MM.1S (cell line): Measurements from ENCODE around the gene LAMP1.

Source experiments
- DNase-seq: peaks from one replicate; pipeline ENCODE4 v3.0.0-alpha.2; 2015
- H2AFZ ChIP-seq: fragments of 300-600 bp; sonication (generic); 2 replicates; pipeline ENCODE4 v1.6.0; 2016; ENCODE audit warnings: antibody characterized with exemption, low read length
- H3F3A ChIP-seq: fragments of 300-600 bp; sonication (generic); 2 replicates; pipeline ENCODE4 v1.6.1; 2016; ENCODE audit warnings: mild to moderate bottlenecking, antibody characterized with exemption, low read length, moderate library complexity, mixed read lengths; ENCODE audit not compliant: insufficient read depth
- H3K27ac ChIP-seq: fragments of 300-600 bp; sonication (generic); 2 replicates; pipeline ENCODE4 v1.5.1; 2016; ENCODE audit warnings: mild to moderate bottlenecking, low read length
- H3K27me3 ChIP-seq: fragments of 300-600 bp; sonication (generic); replicated peaks from 2 replicates; pipeline ENCODE4 v1.6.0; 2016; ENCODE audit warnings: low read length; ENCODE audit not compliant: insufficient read depth
- H3K36me3 ChIP-seq: fragments of 300-600 bp; sonication (generic); replicated peaks from 2 replicates; pipeline ENCODE4 v1.6.1; 2016; ENCODE audit warnings: mild to moderate bottlenecking, low read length, mixed read lengths; ENCODE audit not compliant: insufficient read depth
- H3K4me1 ChIP-seq: fragments of 300-600 bp; sonication (generic); 2 replicates; pipeline ENCODE4 v1.6.1; 2016; ENCODE audit warnings: low read length, mixed read lengths
- H3K4me2 ChIP-seq: fragments of 300-600 bp; sonication (generic); 2 replicates; pipeline ENCODE4 v1.6.0; 2016; ENCODE audit warnings: low read depth, low read length
- H3K4me3 ChIP-seq: fragments of 300-600 bp; sonication (generic); 2 replicates; pipeline ENCODE4 v1.5.1; 2016; ENCODE audit warnings: low read length, mixed read lengths
- H3K79me2 ChIP-seq: fragments of 300-600 bp; sonication (generic); 2 replicates; pipeline ENCODE4 v1.6.1; 2016; ENCODE audit warnings: mixed run types, low read length, mixed read lengths
- H3K9ac ChIP-seq: fragments of 300-600 bp; sonication (generic); 2 replicates; pipeline ENCODE4 v1.6.1; 2016; ENCODE audit warnings: low read length, mixed read lengths
- H3K9me2 ChIP-seq: fragments of 300-600 bp; sonication (generic); replicated peaks from 2 replicates; pipeline ENCODE4 v1.6.1; 2016; ENCODE audit warnings: mild to moderate bottlenecking, low read length, mixed read lengths; ENCODE audit not compliant: insufficient read depth
- H3K9me3 ChIP-seq: fragments of 300-600 bp; sonication (generic); replicated peaks from 2 replicates; pipeline ENCODE4 v1.6.1; 2016; ENCODE audit warnings: mild to moderate bottlenecking, low read length, mixed read lengths; ENCODE audit not compliant: insufficient read depth
- H4K20me1 ChIP-seq: fragments of 300-600 bp; sonication (generic); 2 replicates; pipeline ENCODE4 v1.6.1; 2016; ENCODE audit warnings: mild to moderate bottlenecking, low read length, moderate library complexity, mixed read lengths; ENCODE audit not compliant: insufficient read depth
- CTCF ChIP-seq: fragments of 300-600 bp; sonication (generic); IDR thresholded peaks from 2 replicates; pipeline ENCODE4 v1.5.1; 2016; ENCODE audit warnings: antibody characterized with exemption, low read length, mixed read lengths
- EZH2 ChIP-seq: fragments of 300-600 bp; sonication (generic); optimal IDR thresholded peaks from 2 replicates; pipeline ENCODE3; 2017; ENCODE audit warnings: low read depth, mild to moderate bottlenecking, antibody characterized with exemption, low read length, mixed read lengths
- EZH2phosphoT487 ChIP-seq: fragments of 300-600 bp; sonication (generic); IDR thresholded peaks from 2 replicates; pipeline ENCODE4 v1.6.1; 2018; ENCODE audit warnings: antibody characterized with exemption, low read length

LAMP1 gene

GRCh38 chr13:113325779-113326178 lies 28.7 kb downstream of the LAMP1 start:
- DNase-seq = no peak
- Histone ChIP-seq H3K9ac (no peak overlapping the region), H3K27ac (no peak overlapping the region), H3K4me2 (no peak overlapping the region), H4K20me1 (no peaks in the 10 kb centered on the region), H3K9me2 (no peaks in the 10 kb centered on the region), H3K4me3 (no peak overlapping the region), H3K9me3 (no peaks in the 10 kb centered on the region), H3K4me1 (no peaks in the 10 kb centered on the region), H3K27me3 (no peaks in the 10 kb centered on the region), H3F3A (no peaks in the 10 kb centered on the region), H3K79me2 (no peaks in the 10 kb centered on the region), H3K36me3 (no peaks in the 10 kb centered on the region), H2AFZ (no peak overlapping the region)
- TF ChIP-seq EZH2phosphoT487 = no peak
- TF ChIP-seq EZH2 = no peak
- no peak for TF ChIP-seq CTCF

- H3K36me3 ChIP-seq = no peaks in the 10 kb centered on the region
- no peak overlapping the region for H3K27ac ChIP-seq
- H3K9me3 ChIP-seq = no peaks in the 10 kb centered on the region
- H2AFZ ChIP-seq = no peak overlapping the region
- no peak for TF ChIP-seq EZH2
- TF ChIP-seq CTCF = no peak
- TF ChIP-seq EZH2phosphoT487 = no peak
- H3K79me2 ChIP-seq = no peaks in the 10 kb centered on the region
- no peak overlapping the region for H3K9ac ChIP-seq
- peaks cover 4% of the 10 kb centered on the region; the same call in 1 of the 2 replicates for H3K27me3 ChIP-seq
- no peak overlapping the region for H3K4me2 ChIP-seq
- H3K4me3 ChIP-seq = no peak overlapping the region
- no peaks in the 10 kb centered on the region for H3K9me2 ChIP-seq
- H4K20me1 ChIP-seq = no peaks in the 10 kb centered on the region
- H3K4me1 ChIP-seq = no peaks in the 10 kb centered on the region
- DNase-seq = no peak
- H3F3A ChIP-seq = no peaks in the 10 kb centered on the region
These were observed 30.3 kb downstream of the LAMP1 start for GRCh38 chr13:113327391-113327765.

- Histone ChIP-seq H3K4me1 (no peaks in the 10 kb centered on the region), H3K27me3 (peaks cover 10% of the 10 kb centered on the region; the same call in 1 of the 2 replicates), H3K36me3 (no peaks in the 10 kb centered on the region), H3F3A (no peaks in the 10 kb centered on the region), H2AFZ (no peak overlapping the region), H3K4me3 (no peak overlapping the region), H3K79me2 (no peaks in the 10 kb centered on the region), H3K9me3 (no peaks in the 10 kb centered on the region), H3K9ac (no peak overlapping the region), H4K20me1 (no peaks in the 10 kb centered on the region), H3K9me2 (no peaks in the 10 kb centered on the region), H3K27ac (no peak overlapping the region), H3K4me2 (no peak overlapping the region)
- DNase-seq = no peak
- TF ChIP-seq EZH2 = no peak
- no peak for TF ChIP-seq EZH2phosphoT487
- TF ChIP-seq CTCF = no peak
These were observed 30.9 kb downstream of the LAMP1 start for GRCh38 chr13:113327766-113328471.
